Measurements from ENCODE around the gene WNT6.

Gene WNT6

GRCh38 chr2:218858138-218858445, 1.5 kb upstream of the WNT6 start:
- DNase-seq = no peak

- no peak for DNase-seq
Measured at GRCh38 chr2:218858671-218859555, 692 bp upstream of the WNT6 start.

- no peak for DNase-seq
Measured at GRCh38 chr2:218859988-218860831, 605 bp downstream of the WNT6 start.

DNA sequence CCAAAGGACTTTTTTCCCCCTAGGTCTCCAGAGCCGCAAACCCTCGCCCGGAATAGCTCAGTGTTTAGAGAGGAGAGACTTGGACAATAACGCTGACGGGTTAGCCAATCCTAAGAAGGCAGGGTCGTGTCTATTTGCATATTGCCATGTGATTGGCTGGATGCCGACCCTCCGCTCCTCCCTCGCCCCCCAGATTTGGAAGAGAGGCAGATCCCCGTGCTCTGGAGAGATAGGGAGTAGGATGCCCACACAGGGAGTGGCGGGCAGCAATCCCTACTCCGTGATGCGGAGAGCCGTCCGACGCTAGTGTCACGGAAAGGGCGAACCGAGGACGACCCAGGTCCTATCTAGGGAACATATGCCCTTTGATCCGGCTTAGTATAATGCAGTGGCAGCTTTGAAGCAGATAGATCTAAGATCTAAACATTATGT, 1.4 kb downstream of the WNT6 start:
- peak; percentile 80 for DNase-seq

GRCh38 chr2:218861645-218862318, 2.2 kb downstream of the WNT6 start:
- no peak for DNase-seq

GRCh38 chr2:218863021-218863520, 3.5 kb downstream of the WNT6 start:
- no peak for DNase-seq

DNA sequence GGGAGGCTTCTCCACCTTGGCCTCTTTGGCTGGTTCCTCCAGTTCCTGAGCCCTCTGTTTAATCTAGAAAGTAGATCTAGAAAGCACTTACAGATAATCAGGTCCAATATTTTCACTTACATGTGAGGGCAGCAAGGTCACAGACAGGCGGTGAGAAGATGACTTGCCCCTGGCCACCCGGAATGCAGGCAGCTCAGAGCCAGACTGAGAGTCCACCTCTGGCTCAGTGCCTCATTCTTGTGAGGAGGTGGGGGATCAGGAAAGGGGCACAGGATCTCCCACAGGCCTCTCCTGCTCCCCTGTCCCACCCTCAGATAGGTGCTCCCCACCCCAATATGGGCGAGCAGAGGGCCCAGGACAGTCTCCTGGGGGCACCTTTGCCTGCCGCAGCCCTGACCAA, 5.8 kb downstream of the WNT6 start:
- peak; percentile 13 for DNase-seq

- no peak for DNase-seq
Measured at GRCh38 chr2:218865999-218866398, 6.4 kb downstream of the WNT6 start.

- DNase-seq = no peak
Measured at GRCh38 chr2:218867900-218868299, 8.3 kb downstream of the WNT6 start.

GRCh38 chr2:218869064-218869463, 9.5 kb downstream of the WNT6 start:
- DNase-seq = no peak

DNA sequence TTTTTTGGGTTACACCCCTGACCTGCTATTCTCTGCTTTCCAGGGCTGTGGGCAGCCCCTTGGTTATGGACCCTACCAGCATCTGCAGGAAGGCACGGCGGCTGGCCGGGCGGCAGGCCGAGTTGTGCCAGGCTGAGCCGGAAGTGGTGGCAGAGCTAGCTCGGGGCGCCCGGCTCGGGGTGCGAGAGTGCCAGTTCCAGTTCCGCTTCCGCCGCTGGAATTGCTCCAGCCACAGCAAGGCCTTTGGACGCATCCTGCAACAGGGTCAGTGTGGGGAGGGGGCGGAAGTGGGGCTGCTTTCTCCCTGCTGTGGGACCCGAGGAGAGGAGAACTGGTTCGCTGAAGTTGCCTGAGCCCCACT, 11.4 kb downstream of the WNT6 start:
- no peak for DNase-seq

GRCh38 chr2:218871345-218872302, 12.0 kb downstream of the WNT6 start:
- DNase-seq = no peak

- no peak for DNase-seq
Measured at GRCh38 chr2:218872645-218873358, 13.2 kb downstream of the WNT6 start.

DNA sequence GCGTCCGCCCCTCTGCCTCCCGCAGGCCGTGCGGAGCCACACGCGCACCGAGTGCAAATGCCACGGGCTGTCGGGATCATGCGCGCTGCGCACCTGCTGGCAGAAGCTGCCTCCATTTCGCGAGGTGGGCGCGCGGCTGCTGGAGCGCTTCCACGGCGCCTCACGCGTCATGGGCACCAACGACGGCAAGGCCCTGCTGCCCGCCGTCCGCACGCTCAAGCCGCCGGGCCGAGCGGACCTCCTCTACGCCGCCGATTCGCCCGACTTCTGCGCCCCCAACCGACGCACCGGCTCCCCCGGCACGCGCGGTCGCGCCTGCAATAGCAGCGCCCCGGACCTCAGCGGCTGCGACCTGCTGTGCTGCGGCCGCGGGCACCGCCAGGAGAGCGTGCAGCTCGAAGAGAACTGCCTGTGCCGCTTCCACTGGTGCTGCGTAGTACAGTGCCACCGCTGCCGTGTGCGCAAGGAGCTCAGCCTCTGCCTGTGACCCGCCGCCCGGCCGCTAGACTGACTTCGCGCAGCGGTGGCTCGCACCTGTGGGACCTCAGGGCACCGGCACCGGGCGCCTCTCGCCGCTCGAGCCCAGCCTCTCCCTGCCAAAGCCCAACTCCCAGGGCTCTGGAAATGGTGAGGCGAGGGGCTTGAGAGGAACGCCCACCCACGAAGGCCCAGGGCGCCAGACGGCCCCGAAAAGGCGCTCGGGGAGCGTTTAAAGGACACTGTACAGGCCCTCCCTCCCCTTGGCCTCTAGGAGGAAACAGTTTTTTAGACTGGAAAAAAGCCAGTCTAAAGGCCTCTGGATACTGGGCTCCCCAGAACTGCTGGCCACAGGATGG, 14.0 kb downstream of the WNT6 start:
- no peak for DNase-seq

GRCh38 chr2:218875692-218876246, 16.2 kb downstream of the WNT6 start:
- DNase-seq = no peak

GRCh38 chr2:218876562-218877219, 17.1 kb downstream of the WNT6 start:
- peak; percentile 77 for DNase-seq

GRCh38 chr2:218877331-218877730, 17.7 kb downstream of the WNT6 start:
- no peak for DNase-seq

DNA sequence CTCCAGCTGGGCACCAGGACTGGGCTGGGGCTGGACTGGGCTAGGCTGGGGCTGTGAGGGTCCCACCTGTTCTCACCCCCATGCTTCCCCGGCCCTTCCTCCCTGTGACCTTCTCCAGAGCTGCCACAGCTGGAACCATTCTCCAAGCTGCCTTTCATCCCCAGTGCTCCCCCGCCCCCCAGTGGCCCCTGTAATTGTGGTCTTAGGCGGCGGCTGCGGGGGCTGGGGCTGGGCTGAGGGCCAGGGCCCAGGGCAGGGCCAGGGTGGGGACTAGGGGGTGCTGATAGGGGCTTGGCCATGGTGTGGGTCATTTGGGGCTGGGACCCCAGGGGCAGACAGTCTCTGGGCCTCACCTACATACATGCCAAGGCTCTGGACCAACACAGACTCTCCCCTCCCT, 18.3 kb downstream of the WNT6 start:
- DNase-seq = no peak

- no peak for DNase-seq
Measured at GRCh38 chr2:218878486-218878885, 18.9 kb downstream of the WNT6 start.

Measured in femur (tissue), 1 donor.